Measurements from ENCODE around the gene VPS26C.

DNA sequence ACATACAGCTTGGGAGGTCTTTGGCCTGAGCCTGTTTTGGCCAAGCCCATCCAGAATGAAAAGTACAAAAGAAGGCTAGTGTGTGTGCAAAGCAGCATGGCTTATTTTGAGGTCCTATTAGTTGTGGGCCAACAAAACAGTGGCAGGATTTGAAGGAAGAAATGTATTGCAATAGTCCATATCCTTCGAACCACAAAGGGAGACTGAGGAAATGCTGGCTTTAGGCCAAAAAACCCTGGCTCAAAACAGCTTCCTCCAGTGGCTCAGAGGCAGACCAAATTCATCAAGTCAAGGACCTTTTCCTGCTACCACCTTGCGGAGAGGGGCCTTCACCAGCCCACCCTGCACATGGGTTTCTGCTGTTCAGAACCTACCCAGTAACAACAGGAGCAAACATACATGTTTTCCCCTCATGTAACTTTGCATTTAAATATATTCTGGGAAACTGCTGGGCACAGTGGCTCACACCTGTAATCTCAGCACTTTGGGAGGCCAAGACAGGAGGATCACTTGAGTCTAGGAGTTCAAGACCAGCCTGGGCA, 43.3 kb downstream of the VPS26C start:
- TF ChIP-seq EZH2phosphoT487 (IDR thresholded peaks at IDR 0.05; ENCODE audit: low read length): no peak
- no peak for TF ChIP-seq CTCF (IDR thresholded peaks at IDR 0.05; ENCODE audit: low read length)
